GM21360 (cell line): ENCODE results near the gene CDK7.

Experiments
- ATAC-seq: cut with Tn5 transposase; IDR thresholded peaks from one replicate; pipeline ENCODE4 v1.9.1; 2021; ENCODE audit warnings: mild to moderate bottlenecking, moderate library complexity; ENCODE audit not compliant: unreplicated experiment

The CDK7 gene

GRCh38 chr5:69288688-69289087 lies 54.0 kb downstream of the CDK7 start:
- no peak for ATAC-seq

GRCh38 chr5:69292306-69292705 lies 57.6 kb downstream of the CDK7 start:
- no peak for ATAC-seq

GRCh38 chr5:69293882-69294281 lies 59.2 kb downstream of the CDK7 start:
- ATAC-seq: no peak

- ATAC-seq: no peak
These were observed 60.5 kb downstream of the CDK7 start for GRCh38 chr5:69295088-69295754.

- ATAC-seq: no peak
These were observed 64.9 kb downstream of the CDK7 start for GRCh38 chr5:69299625-69300024.

- no peak for ATAC-seq
These were observed 66.0 kb downstream of the CDK7 start for GRCh38 chr5:69300537-69301203.

- no peak for ATAC-seq
These were observed 70.8 kb downstream of the CDK7 start for GRCh38 chr5:69305512-69305911.

GRCh38 chr5:69308046-69308553 lies 73.4 kb downstream of the CDK7 start:
- ATAC-seq: no peak

- no peak for ATAC-seq
These were observed 74.7 kb downstream of the CDK7 start for GRCh38 chr5:69309380-69309779.

- ATAC-seq: no peak
These were observed 77.9 kb downstream of the CDK7 start for GRCh38 chr5:69312459-69313160.

- ATAC-seq: no peak
These were observed 78.7 kb downstream of the CDK7 start for GRCh38 chr5:69313428-69313827.

GRCh38 chr5:69315972-69316371 lies 81.3 kb downstream of the CDK7 start:
- no peak for ATAC-seq

- ATAC-seq: no peak
These were observed 82.7 kb downstream of the CDK7 start for GRCh38 chr5:69317391-69317790.

- no peak for ATAC-seq
These were observed 91.7 kb downstream of the CDK7 start for GRCh38 chr5:69326365-69326764.
